SK-N-SH (cell line): Measurements from ENCODE around the gene KLC4.

ENCODE experiments used
- POLR2AphosphoS5 ChIP-seq: IDR thresholded peaks from 2 replicates; pipeline ENCODE4 v1.6.1; 2012; ENCODE audit warnings: low read depth, low read length
- TF ChIP-seq, protein P1 (sequence below): fragments of 200-600 bp; sonication (generic); IDR thresholded peaks from 2 replicates; pipeline ENCODE4 v1.6.1; 2017; ENCODE audit warnings: antibody characterized with exemption, mild to moderate bottlenecking, moderate library complexity

DNA sequence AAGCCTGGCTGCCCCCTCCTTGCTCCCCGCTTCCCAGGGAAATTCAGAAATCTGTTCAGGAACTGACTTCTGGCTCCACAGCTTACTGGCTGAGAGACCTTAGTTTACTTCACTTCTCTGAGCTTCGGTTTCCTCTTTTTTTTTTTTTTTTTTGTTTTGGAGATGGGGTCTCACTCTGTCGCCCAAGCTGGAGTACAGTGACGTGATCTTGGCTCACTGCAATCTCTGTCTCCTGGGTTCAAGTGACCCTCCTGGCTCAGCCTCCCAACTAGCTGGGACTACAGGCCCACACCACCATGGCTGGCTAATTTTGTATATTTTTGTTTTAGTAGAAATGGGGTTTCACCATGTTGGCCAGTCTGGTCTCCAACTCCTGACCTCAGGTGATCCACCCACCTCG lies 31.6 kb downstream of the KLC4 start:
- TF ChIP-seq, protein P1, sequence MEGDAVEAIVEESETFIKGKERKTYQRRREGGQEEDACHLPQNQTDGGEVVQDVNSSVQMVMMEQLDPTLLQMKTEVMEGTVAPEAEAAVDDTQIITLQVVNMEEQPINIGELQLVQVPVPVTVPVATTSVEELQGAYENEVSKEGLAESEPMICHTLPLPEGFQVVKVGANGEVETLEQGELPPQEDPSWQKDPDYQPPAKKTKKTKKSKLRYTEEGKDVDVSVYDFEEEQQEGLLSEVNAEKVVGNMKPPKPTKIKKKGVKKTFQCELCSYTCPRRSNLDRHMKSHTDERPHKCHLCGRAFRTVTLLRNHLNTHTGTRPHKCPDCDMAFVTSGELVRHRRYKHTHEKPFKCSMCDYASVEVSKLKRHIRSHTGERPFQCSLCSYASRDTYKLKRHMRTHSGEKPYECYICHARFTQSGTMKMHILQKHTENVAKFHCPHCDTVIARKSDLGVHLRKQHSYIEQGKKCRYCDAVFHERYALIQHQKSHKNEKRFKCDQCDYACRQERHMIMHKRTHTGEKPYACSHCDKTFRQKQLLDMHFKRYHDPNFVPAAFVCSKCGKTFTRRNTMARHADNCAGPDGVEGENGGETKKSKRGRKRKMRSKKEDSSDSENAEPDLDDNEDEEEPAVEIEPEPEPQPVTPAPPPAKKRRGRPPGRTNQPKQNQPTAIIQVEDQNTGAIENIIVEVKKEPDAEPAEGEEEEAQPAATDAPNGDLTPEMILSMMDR: no peak
- no peak for TF ChIP-seq POLR2AphosphoS5
